Stimulated activated CD4-positive, alpha-beta T cell treated with anti-CD3 and anti-CD28 coated beads, Interleukin-15, amount 100 ng/mL, for 1 hour (primary cell): Measurements from ENCODE around the gene ZNF557.
"Not testable (repeated sequence)": the region's sequence is repeated elsewhere in the genome, so short reads cannot be mapped to it uniquely, and the experiment has no call there.

ENCODE experiments used
- DNase-seq, 2 donors: peaks; one replicate each; pipeline ENCODE4 v3.0.0-alpha.2; 2020; ENCODE audit warnings: low read depth in 1 of 2, low spot score in 1 of 2

The ZNF557 gene

DNA sequence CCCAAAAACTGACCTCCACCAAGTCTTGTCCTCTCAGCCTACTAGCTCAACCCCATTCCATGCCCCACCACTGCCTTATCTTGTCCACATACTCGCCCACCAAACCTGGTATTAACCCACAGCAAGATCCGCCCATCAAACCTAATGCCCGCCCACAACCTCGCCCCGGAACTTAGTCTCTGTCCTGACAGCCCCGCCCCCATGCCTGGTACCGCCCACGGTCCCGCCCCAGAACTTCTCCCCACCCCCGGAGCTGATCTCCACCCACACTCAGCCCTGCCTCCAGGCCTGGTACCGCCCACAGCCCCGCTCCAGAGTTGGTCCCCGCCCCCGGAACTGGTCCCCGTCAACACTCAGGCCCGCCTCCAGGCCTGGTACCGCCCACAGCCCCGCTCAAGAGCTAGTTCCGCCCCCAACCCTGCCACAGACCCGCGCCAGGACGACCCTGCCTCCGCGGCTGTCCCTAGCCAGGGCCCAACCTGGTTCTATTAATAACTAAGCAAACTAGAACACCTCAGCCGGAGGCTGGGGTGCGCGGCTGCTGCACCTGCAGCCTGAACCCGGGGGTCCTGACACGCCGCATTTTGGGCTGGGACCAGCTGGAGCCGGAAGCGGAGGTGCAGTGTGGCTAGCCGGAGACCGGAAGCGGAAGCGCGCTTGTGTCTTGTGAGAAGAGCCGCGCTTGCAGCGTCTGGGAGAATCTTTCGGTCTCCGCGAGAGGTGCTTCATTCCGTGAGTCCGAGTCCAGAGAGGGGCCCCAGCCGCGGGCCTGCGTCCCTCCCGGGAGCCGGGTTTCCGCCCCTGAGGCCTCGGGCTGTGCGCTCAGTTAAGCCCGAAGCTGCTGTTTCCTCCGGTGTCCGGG lies at the start of gene ZNF557:
ZNF557 (plus strand) TSS at position 662 of the 862 bp plus-strand sequence. CDS start 5,372 bp downstream, outside the sequence.
- peak; percentile 96 to 98 for DNase-seq

DNA sequence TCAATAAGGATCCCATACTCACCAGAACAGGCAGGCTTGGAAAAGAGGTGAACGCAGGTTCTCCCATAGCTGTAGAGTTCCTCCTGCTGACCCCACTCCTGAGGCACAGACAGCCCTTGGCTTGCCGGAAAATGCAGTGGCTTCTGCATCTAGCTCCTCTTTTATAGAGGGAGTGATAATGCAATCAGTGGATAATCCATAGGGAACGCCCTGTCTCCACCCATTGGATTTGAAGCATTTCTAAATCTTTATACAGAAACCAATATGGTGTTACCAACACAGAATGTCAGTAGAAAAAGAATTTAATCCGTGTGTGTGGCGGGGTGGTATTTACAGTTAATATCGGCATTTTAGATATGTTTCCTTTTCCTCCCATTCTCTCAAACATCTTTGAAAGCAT lies 48.2 kb upstream of the ZNF557 start, which contains the start of gene MBD3L2B:
MBD3L2B (minus strand) TSS at position 101 of the 400 bp plus-strand sequence; CDS start at position 67, 34 bp downstream.
- DNase-seq = not testable (repeated sequence)

DNA sequence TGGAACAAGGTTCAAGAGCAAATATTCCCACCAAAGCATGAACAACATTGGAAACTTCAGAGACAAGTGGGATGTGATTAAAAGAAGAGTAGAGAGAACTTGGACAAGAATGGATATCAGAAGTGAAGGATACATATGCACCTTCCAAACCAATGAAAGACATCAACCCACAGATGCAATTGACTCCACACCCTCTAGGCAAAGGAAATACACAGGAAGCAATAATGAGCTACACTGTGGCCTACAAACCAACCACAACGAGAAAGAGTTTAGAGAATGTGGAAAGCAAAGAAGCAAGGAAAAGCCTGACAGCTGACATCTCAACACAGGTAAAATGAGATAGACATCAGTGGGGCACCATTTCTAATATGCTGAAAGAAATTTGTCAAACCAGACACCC lies 40.7 kb upstream of the ZNF557 start:
- DNase-seq = not testable (repeated sequence)

DNA sequence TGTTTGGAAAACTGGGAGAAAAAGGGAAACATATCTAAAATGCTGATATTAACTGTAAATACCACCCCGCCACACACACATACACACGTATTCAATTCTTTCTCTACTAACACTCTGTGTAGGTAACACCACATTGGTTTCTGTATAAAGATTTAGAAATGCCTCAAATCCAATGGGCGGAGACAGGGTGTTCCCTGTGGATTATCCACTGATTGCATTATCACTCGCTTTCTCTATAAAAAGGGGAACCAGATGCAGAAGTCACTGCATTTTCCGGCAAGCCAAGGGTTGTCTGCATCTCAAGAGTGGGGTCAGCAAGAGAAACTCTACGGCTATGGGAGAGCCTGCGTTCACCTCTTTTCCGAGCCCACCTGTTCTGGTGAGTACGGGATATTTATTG lies 39.2 kb upstream of the ZNF557 start, which contains the start of gene MBD3L5:
MBD3L5 (plus strand) TSS at position 301 of the 400 bp plus-strand sequence; CDS start at position 335, 34 bp downstream.
- DNase-seq = not testable (repeated sequence)

DNA sequence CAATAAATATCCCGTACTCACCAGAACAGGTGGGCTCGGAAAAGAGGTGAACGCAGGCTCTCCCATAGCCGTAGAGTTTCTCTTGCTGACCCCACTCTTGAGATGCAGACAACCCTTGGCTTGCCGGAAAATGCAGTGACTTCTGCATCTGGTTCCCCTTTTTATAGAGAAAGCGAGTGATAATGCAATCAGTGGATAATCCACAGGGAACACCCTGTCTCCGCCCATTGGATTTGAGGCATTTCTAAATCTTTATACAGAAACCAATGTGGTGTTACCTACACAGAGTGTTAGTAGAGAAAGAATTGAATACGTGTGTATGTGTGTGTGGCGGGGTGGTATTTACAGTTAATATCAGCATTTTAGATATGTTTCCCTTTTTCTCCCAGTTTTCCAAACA lies 29.4 kb upstream of the ZNF557 start, which contains the start of gene MBD3L4:
MBD3L4 (minus strand) TSS at position 101 of the 400 bp plus-strand sequence; CDS start at position 66, 35 bp downstream.
- DNase-seq = not testable (repeated sequence)

DNA sequence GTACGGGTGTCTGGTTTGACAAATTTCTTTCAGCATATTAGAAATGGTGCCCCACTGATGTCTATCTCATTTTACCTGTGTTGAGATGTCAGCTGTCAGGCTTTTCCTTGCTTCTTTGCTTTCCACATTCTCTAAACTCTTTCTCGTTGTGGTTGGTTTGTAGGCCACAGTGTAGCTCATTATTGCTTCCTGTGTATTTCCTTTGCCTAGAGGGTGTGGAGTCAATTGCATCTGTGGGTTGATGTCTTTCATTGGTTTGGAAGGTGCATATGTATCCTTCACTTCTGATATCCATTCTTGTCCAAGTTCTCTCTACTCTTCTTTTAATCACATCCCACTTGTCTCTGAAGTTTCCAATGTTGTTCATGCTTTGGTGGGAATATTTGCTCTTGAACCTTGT lies 27.9 kb upstream of the ZNF557 start:
- DNase-seq = not testable (repeated sequence)

DNA sequence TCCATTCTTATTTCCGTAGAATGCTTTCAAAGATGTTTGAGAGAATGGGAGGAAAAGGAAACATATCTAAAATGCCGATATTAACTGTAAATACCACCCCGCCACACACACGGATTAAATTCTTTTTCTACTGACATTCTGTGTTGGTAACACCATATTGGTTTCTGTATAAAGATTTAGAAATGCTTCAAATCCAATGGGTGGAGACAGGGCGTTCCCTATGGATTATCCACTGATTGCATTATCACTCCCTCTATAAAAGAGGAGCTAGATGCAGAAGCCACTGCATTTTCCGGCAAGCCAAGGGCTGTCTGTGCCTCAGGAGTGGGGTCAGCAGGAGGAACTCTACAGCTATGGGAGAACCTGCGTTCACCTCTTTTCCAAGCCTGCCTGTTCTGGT lies 20.5 kb upstream of the ZNF557 start, which contains the start of gene MBD3L2:
MBD3L2 (plus strand) TSS at position 301 of the 400 bp plus-strand sequence; CDS start at position 354, 53 bp downstream.
- not testable (repeated sequence) for DNase-seq

DNA sequence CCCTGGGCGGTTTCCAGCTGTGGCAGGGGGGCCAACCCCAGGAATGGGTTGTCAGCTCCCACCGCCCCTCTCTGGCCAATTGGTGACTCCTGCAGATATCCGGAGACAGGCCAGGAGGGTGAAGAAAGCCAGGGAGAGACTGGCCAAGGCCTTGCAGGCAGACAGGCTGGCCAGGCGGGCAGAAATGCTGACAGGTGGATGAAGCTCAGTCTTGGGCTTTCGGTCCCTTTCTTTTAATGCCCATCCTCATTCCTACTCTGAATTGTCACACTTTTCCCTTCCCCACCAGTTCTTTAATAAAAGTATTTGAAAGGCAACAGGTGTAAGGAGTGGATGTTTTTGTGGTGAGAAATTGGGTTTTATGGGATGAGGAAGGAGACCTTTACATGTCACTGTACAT lies 18.1 kb upstream of the ZNF557 start:
- not testable (repeated sequence) for DNase-seq

DNA sequence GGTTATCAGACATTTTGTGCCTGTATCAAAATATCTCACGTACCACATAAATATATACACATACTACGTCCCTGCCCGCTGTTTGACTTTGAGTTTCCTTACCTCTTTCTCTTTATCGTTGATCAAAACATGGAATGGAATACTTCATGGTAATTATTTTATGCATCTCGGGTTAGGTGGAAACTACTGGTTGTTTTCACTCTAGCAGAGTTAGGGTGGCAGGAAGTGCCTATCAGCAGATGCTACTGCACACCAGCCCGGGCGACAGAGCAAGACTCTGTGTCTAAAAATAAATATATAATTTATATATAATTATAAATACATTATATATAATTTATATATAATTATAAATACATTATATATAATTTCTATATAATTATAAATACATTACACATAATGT lies 16.6 kb upstream of the ZNF557 start:
- DNase-seq = not testable (repeated sequence)

DNA sequence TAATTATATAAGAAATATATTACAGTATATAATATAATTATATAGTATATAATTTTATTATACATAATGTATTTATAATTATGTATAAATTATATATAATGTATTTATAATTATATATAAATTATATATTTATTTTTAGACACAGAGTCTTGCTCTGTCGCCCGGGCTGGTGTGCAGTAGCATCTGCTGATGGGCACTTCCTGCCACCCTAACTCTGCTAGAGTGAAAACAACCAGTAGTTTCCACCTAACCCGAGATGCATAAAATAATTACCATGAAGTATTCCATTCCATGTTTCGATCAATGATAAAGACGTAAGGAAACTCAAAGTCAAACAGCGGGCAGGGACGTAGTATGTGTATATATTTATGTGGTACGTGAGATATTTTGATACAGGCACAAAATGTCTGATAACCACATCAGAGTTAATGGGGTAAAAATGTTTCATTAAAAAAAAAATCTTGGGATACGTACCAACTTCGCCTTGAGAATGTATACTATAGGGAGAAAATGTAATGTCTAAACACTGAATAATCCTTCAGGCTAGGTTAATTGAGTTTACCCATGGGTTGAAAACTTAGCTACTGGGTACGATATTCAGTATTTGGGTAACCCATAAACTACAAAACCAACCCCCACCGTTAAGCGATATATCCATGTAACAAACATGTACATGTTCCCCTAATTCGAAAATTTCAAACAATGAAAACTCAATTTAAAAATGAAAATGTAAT lies 14.7 kb upstream of the ZNF557 start:
- not testable (repeated sequence) for DNase-seq

DNA sequence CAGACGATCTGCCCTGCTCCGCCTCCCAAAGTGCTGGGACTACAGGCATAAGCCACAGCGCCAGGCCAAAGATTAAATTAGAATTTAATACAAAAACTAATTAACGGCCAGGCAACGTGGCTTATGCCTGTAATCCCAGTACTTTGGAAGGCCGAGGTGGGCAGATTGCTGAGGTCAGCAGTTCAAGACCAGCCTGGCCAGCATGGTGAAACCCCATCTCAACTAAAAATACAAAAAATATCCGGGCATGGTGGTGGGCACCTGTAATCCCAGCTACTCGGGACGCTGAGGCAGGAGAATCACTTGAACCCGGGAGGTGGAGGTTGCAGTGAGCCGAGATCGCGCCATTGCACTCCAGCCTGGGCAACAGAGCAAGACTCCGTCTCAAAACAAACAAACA lies 13.8 kb upstream of the ZNF557 start:
- not testable (repeated sequence) for DNase-seq

DNA sequence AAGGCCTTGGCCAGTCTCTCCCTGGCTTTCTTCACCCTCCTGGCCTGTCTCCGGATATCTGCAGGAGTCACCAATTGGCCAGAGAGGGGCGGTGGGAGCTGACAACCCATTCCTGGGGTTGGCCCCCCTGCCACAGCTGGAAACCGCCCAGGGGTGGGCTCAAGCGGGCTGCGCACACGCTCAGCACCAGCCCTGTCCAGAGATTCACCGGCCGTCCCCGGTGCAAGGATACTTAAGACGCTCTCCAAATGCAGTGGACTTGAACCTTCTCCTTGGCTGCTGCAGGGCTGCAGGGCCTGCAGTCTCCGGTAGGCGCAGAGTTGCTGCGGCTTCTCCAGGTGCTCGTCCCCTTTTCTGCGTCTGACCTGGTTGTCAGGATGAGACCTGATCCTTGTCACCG lies 13.1 kb upstream of the ZNF557 start:
- not testable (repeated sequence) for DNase-seq

DNA sequence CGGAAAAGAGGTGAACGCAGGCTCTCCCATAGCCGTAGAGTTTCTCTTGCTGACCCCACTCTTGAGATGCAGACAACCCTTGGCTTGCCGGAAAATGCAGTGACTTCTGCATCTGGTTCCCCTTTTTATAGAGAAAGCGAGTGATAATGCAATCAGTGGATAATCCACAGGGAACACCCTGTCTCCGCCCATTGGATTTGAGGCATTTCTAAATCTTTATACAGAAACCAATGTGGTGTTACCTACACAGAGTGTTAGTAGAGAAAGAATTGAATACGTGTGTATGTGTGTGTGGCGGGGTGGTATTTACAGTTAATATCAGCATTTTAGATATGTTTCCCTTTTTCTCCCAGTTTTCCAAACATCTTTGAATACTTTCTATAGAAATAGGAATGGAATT lies 10.9 kb upstream of the ZNF557 start, which contains the start of gene MBD3L3:
MBD3L3 (minus strand) TSS at position 101 of the 400 bp plus-strand sequence; CDS start at position 30, 71 bp downstream.
- DNase-seq = not testable (repeated sequence)

DNA sequence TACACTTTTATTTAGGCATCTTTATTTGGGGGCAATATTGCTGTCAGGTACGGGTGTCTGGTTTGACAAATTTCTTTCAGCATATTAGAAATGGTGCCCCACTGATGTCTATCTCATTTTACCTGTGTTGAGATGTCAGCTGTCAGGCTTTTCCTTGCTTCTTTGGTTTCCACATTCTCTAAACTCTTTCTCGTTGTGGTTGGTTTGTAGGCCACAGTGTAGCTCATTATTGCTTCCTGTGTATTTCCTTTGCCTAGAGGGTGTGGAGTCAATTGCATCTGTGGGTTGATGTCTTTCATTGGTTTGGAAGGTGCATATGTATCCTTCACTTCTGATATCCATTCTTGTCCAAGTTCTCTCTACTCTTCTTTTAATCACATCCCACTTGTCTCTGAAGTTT lies 9.5 kb upstream of the ZNF557 start:
- not testable (repeated sequence) for DNase-seq

DNA sequence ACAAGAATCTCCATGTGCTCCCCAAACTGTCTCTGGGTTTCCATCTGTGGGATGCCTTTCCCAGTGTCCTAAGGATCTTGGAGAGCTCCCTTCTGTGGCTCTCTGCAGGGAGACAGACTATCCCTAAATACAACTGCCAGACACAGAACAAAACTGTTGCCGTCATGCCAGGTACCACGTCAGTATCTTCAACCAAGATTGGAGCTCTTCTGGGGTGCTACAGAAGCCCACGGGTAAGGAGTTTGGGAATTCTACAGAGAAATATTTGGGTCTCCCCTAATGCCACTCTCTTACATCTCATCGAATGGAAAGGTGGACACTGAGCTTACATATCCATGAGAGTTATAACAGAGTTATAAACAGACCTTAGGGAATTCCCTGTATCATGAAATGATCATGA lies 6.2 kb upstream of the ZNF557 start:
- no peak for DNase-seq

DNA sequence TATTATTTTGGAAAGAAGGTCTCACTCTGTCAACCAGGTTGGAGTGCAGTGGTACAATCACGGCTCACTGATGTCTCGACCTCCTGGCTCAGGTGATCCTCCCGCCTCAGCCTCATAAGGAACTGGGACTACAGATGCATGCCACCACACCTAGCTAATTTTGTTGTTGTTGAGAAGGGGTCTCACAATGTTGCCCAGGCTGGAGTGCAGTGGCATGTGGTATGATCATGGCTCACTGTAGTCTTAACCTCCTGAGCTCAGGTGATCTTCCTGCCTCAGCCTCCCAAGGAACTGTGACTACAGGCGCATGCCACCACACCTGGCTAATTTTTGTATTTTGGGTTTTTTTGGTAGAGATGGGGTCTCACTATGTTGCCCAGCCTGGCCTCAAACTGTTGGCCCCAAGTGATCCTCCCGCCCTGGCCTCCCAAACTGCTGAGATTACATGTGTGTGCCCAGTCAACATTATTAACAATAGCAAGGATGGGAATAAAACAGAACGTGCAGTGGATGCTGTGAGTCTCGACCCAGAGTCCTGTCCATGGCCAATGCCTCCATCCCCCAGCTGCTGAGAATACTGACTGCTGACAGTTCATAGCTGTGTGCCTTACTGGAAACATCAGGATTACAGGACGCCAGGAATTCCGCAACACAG lies 5.6 kb upstream of the ZNF557 start:
- no peak for DNase-seq

DNA sequence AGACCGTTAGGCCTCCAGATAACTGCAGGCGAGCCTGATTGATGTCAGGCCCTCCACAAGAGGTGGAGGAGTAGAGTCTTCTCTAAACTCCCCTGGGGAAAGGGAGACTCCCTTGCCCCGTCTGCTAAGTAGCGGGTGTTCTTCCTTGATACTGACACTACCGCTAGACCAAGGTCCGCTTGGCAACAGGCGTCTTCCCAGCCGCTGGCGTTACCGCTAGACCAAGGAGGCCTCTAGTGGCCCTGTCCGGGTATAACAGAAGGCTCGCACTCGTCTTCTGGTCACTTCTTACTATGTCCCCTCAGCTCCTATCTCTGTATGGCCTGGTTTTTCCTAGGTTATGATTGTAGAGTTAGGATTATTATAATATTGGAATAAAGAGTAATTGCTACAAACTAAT lies 2.4 kb upstream of the ZNF557 start:
- not testable (repeated sequence) for DNase-seq

DNA sequence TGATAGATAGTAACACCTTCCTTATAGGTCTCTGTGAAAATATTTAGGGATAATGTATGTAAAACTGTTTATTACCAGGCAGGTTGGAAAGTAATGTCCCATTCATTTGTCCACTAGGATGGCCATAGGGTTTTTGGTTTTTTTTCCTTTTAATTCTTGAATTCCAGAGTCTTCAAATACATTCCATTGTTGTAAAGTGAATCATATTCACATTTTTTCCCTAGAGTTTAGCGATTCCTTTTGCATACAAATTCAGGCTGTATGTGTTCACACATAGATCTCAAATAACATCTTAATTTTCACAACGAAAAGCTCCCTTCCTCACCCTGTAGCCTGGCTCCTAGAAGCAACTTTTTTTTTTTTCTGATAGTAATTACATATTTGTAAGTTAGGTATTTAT lies 1.8 kb upstream of the ZNF557 start:
- no peak for DNase-seq

DNA sequence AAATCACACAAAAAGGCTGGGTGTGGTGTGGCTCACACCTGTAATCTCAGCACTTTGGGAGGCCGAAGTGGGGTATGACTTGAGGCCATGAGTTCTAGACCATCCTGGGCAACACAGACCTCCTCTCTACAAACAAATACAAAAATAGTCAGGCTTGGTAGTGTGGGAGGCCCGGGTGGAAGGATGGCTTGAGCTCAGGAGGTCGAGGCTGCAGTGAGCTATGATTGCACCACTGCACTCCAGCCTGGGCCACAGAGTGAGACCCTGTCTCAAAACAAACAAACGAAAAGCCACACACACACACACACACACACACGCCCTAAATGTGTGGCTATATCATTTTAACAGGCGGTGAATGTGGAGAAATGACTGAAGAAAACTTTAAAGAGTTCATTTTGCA lies 904 bp upstream of the ZNF557 start:
- no peak for DNase-seq

DNA sequence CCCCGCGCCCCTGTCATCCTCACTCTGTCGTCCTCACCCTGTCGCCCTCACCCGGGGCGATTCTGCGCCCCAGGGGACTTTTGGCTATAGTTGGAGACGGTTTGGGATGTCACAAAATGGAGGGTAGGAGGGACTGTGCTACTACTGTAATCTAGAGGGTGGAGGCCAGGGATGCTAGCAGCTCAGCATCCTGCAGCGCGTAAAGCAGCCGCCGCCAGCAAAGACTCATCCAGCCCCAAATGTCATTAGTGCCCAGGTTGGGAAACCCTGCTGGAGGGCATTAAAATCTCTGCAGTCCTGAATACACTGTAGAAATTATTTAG lies 362 bp downstream of the ZNF557 start:
- DNase-seq = no peak

DNA sequence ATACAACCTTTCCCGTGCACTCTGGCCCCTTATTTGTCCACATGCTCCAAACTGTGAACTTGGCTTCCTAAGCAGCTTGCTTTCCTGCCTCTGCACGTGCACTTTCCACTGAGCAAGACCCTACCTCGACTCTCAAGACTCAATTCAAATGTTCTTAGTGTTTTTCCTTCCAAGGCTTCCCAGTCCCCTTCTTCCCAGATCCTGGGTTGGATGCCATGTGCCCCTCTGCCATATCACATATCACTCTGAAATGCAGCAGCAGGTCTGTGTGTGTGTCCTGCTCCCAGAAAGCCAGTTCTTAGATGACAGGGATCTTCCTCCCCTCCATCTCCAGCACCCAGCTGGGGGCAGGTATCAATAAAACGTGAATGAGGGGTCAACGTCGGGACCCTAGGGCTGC lies 3.0 kb downstream of the ZNF557 start:
- DNase-seq = no peak
